Measurements from ENCODE around the gene KCNIP3. TPM values are rescaled to one million over a fixed set of nuclear protein-coding genes. Genes with fewer than 3 reads are reported as not detected.
"Not testable (repeated sequence)": the region's sequence is repeated elsewhere in the genome, so short reads cannot be mapped to it uniquely, and the experiment has no call there.

KCNIP3 gene
- total RNA-seq, 1 experiment from 2014 or later = 5.8 TPM

DNA sequence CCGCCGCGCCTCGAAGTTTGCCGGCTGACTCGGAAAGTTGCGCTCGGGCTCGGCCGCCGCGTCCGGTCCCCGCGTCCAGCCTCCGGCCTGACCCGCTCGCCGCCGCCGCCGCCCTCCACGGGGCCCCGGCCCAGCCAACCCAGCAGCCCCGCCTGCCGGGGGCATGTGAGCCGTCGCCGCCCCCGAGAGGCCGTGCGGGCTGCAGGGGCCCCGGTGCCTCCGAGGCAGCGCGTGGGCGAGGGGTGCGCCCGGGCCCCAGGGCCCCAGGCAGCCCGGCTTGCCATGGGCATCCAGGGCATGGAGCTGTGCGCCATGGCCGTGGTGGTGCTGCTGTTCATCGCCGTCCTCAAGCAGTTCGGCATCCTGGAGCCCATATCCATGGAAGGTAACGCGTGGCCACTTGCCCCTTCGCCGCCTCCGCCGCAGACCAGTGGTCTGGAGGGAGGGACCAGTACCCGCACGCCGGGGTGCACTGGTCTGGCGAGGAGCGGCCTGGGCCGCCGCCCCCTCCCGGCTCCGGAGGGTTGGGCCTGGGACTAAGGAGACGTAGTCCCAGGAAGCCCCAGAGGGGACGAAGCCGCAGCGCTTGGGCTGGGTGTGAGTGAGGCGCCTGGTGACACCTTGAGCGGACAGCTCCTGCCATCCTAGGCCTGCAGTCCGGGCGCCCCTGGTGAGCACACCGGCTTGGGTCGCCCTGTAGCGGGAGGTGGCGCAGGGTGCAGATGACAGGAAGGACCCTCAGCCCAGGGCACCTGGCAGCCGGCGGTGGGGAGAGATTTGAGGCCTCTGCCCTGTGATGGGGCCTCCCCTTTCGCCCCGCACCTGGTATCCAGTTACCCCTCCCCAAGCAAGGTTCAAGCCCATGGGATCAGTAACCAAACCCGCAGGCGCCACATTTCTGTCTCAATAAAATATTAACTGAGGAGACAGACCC, 49.9 kb downstream of the KCNIP3 start:
- DNase-seq (ENCODE audit: low read depth) = peak; percentile 16

DNA sequence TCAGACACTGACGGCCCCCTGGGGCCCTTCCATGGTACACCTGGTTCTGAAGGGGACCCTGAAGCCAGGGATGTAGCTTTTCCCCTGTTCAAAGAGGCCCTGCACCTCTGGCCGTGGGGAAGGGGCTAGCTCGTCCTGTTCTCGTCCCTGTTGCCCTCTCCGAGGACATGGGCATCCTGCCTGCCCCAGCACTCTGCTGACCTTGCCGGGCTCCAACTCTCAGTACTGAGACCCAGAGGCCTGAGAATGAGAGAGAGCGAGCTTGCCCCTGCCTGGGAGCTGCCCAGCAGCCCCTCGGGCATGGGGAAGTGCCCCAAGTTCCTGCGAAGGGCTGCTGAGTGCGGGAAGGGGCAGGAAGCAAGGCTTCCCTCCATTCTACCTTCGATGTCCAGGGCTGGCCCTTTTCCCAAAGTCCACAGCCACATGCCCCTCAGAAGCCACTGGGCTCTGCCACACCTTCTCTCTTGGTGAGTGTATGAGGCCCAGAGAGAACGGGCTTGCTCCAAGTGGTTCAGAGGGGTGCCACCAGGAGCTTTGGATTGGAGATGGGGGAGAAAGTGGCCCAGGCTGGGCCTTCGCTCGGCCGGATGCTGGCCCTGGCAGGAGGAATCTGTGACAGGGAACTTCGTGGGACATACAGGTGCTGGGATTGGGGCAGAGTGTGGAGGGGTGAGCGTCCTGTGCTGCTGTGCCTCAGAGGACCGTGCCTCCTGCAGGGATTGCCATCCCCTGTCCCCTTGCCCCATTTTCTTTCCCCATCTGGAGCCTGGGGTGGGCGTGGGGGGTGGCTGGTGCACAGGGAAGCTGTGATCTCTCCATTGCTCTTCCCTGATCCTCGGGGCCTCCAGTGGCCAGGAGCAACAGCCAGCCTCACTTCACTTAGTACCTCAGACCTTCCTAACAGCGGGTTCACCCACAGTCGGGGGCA, 50.8 kb downstream of the KCNIP3 start:
- DNase-seq (ENCODE audit: low read depth) = no peak

DNA sequence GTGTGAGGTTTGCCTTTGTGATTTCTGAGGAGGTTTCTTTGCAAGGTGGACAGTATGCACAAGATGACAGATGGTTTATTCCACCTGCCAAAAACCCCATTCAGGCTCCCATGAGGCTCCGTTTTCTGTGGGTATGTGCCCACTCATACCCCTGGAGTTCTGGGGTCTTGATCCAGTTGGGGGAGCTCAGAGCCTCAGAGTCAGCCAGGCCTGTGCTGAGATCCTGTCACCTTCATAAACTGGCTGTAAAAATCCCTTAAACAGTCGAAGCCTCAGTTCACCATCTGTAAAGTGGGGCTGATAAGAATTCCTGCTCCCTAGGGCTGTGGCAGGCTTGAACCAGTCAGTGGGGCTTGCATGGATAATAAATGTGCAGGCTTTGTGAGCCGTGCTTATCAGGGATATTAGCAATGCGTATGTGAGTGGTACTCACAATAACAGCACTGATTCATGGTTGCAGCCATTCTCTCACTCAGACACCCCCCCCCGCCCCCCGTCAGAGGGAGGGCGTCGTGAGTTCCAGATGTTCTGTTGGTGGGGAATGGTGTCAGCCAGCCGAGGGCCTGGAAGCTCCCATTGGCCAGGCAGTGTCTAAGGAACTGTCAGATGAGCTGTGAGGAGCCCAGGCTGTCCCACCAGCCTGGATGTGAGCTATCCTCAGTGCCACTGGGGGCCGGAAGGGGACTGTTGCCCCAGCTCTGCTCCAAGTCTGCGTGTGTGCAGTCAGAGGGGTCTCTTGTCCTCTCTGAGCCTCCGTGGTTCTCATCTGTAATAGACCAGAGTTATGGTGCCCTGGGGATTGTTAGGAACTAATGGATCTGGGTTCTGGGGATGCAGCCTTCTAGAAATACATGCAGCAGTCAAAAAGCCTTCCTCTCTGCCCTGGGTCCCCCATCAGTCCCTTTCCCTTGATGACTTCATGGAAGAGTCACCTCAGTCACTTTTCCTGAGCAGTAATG, 51.7 kb downstream of the KCNIP3 start:
- DNase-seq (ENCODE audit: low read depth) = no peak

DNA sequence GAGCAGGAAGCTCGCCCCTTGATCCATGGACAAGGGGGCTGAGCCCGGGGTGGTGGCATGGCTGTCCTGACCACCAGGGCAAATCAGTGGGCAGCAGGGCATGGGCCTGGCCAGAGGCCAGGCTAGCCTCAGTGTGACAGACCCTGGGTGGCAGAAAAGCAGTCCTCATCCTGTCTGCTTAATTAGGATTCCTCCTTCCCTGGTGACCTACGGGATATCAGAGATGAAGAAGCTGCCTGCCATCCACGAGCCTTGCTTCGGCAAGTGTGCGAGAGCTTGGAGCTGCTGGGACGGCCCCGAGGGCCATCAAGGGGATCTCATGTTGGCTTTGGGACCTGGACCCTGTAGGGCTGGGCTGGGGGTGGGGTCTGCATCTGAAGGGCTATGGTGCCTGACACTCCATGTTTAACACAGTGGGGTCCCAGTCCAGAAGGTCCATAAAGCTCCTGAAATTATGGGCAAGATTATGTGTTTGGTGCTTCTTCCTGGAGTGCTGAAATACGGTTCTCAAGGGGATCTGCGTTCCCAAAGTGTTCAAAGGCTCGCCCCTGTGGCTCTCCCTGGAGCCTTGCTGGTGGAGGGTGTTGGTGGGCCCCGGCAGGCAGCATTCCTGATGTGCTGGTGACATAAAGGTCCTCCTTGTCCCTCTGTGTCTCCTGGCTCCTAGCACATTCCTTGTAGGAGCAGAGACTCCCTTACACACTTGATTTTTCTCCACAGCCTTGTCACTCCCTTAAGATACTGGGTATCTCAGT, 52.6 kb downstream of the KCNIP3 start:
- no peak for DNase-seq (ENCODE audit: low read depth)

DNA sequence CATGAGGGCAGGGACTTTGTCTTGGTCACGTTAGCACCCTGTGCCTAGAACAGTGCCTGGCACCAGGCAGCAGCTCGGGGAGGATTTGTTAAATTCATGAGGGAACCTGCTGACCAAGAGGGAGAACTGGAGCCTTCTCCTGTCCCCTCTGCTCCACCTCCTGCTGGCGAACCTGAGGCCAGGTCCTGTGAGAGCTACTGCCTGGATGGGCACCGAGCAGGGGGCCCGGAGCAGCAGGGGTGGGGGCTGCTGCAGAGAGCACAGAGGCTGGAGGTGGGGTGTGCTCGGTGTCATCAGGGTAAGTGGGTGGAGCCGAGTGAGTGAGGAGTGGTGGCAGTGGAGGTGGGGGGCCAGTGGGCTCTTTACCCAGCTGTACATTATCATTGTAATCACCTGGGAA, 53.2 kb downstream of the KCNIP3 start:
- DNase-seq (ENCODE audit: low read depth) = no peak

DNA sequence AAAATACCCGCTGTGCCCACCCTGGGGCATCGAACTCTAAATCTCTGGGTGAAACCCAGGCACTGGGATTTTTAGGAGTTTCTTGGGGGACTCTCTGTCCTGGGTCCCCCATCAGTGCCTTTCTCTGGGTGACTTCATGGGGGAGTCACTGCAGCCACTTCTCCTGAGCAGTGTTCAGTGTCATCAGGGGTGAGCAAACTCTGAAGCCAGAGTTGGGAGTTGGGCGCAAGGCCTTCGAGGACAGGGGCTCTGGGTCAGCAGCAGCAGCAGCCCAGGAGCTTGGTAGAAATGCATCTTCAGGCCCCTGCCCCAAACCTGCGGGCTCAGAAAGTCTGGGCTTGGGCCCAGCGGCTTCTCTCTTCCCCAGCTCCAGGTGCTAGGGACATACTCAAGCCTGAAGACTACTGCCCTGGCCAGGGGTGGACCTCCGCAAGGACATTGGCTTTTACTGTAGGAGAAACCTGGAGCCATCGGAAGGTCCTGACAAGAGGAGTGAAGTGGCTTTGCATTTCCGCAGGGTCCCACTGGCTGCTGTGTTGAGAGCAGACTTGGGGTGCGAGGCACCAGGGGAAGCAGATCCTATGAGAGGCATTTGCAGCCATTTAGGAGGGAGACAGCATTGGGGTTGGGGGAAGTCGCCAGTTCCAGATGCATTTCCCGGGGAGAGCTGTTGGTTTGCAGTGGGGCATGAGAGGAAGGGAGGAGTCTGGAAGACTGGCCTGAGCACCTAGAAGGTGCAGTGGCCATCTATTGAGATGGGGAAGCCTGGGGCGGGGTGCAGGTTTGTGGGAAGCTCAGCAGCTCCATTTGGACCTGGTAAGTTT, 53.8 kb downstream of the KCNIP3 start:
- DNase-seq (ENCODE audit: low read depth) = no peak

DNA sequence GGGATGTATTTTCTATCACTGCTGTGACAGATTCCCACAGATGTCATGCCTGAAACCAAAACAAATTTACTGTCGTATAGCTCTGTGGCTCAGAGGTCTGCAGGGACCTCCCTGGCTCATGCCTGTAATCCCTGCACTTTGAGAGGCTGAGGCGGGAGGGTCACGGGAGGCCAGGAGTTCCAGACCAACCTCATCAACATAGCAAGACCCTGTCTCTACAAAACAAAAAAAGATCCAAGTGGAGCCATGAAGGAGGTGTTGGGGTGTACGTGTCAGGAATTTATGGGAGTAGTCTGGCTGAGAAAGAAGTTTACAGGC, 54.4 kb downstream of the KCNIP3 start:
- DNase-seq (ENCODE audit: low read depth) = no peak

DNA sequence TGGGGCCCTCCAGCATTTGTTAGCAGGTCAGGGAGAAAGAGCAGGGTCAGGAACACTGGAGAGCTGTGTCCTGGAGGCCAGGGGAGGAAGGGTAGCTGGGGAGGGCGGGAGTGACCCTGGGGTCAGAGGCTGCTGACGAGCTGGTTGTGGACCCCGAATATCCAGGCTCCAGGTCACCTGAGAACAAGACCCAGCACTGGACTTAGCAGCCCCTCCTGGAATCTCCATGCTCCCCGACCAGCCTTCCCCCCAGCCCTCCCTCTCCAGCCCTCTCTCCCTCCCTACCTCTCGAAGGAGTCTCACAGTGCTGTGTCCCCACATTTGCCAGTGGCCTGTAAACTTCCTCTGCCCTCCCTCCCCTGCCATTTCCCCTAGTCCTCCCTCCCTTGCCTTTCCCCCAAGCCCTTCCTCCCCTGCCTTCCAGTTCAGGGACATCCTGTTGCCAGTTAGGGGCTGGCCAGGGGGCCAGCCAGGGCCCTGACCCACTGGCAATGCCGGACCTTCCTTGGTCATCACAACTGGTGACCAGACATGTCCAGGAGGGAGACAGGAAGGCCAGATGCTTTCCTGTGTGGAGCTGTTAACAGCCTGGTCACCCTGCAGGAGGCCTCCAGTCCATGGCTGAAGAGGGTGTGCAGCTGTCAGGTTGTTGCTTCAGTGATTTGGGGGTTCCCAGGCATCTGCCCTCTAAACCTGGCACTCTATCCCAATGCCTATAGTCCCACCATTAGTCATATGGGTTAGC, 55.3 kb downstream of the KCNIP3 start:
- DNase-seq (ENCODE audit: low read depth) = no peak

DNA sequence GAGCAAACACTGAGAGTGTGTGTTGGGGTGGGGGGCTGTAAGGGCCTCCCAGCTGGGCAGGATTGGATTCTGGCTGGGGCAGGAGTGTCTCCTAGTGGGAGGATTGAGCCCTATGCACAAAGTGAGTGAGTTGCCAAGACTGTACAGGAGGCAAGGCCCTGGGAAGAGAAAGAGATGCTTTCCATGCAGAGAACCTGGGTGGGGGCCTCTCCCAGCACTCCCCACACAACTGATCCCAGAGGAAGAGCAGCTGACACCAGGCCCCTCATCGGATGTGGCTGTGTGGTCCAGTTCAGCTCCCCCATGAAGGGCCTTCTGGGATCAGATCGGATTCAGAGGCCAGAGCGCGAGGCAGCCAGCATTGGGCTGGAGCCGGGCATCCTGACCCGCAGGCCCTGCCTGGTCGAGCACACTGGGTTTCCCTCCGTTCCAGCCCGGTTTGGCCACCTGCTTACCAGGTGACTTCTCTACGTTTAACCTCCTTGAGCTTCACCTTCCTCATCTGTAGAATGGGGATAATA, 56.0 kb downstream of the KCNIP3 start:
- DNase-seq (ENCODE audit: low read depth) = no peak

DNA sequence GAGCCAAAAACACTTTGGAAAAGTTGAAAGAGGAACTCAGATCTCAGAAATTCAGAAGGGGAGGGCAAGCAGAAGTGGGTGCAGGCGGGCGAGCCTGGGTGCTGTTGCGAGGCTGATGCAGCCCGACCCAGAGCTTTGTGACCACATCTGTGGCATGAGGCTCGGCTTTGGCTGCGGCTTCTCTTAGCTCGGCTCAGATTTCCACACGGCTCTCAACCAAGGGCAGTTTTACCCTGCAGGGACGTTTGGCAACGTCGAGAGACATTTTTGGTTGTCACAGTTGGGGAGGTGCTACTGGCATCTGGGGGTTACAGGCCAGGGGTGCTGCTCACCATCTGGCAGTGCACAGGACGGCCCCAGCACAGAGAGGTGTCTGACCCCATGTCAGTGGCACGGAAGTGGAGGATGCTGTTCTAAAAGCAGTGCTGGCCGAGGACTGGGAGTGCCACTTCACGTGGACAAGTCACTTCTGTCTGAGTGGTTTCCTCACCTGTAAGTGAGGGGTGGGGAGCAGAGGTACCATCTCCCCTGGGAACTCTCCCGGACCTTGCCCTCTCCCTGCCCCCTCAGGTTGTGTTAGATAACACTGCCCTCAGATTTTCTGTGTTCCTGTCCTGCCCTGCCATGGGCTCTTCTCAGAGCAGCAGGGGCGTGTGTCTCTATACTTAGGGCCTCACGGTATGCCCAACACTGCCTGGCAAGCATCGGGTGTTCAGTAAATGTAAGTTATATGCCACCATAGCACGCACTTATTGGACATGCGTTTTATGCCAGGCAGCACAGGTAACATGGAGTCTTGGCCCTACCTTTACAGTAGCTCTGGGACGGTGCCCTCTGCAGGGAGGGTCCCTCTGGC, 56.7 kb downstream of the KCNIP3 start:
- no peak for DNase-seq (ENCODE audit: low read depth)

DNA sequence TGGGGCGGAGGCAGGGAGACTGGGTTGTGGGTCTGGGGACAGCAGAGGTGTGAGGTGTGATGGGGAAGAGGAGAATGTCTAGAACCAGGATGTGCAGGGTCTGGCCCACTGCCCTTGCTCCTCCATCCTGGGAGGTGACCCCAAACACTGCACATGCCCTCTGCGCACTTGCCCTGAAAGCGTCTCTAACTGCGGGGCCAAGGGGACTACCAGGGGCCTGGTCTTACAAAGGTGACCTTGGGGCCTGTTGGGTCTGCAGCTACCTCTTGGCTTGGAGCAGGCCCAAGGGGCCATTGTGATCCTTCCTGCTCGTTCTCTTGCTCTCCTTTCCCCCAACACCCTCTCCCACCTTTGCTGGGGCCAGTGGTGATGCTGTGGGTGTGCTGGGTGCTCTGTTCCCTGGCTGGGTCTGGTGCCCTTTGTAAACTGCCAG, 57.3 kb downstream of the KCNIP3 start:
- no peak for DNase-seq (ENCODE audit: low read depth)

DNA sequence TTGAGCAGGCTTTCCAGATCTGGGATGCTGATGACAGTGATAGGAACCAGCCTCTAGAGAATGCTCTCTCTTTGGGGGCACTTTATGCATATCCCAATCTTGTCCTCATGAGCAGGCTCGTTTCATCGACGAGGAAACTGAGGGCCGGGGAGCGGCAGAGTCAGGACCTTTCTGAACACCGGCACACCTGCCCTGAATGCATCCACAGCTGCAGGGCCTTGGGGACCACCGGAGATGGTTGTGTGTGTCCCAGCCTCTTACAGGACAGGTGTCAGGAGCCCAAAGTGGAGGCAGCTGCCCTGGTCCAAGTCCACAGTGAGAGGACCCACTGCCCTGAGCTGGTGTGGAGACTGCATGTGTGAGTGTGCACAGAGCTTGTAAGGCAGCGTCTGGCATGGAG, 57.8 kb downstream of the KCNIP3 start:
- DNase-seq (ENCODE audit: low read depth) = no peak

DNA sequence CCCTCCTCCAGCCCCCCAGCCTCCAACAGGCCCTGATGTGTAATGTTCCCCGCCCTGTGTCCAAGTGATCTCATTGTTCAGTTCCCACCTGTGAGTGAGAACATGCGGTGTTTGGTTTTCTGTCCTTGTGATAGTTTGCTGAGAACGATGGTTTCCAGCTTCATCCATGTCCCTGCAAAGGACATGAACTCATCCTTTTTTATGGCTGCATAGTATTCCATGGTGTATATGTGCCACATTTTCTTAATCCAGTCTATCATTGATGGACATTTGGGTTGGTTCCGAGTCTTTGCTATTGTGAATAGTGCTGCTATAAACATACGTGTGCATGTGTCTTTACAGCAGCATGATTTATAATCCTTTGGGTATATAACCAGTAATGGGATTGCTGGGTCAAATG, 58.3 kb downstream of the KCNIP3 start:
- DNase-seq (ENCODE audit: low read depth) = not testable (repeated sequence)

DNA sequence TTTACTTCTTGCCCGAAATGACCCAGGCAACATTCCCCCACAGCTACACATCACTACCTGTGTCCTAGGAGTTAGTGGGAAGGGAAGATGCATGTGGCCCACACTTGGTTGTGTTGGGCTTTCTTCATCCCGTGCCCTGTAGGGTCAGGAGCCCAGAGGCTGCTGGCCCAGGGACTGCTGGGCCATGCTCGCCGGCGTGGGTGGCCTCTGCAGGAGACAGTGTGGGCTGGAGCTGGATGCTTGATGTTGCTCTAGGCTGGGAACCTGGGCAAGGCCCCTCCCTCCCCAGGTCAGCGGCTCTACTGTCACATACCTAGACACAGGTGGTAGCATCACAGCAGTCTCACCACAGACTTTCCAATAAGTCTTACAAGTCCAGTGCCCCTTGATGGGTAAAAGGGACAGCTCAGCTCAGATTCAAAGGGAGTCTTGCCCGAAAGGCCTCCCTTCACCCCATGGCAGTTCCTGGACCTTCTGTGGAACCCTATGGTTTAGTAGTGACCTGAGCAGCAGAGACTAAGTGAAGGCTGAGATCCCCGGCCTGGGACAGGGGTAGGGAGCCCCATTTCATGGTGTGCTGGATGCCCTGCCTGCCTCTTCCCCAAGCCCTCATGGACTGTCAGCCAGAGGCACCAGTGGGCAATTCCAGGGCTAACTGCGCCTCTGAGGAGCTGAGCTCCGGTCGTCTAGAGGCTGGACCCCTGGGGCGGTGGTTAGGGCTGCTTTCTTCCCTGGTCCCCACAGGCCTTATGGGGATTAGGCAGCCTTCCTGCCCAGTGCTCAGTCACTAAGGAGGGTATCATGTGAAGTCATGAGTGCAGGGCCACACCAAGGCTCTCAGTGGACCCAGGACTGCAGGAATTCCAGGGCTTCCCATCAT, 59.9 kb downstream of the KCNIP3 start:
- DNase-seq (ENCODE audit: low read depth) = no peak

DNA sequence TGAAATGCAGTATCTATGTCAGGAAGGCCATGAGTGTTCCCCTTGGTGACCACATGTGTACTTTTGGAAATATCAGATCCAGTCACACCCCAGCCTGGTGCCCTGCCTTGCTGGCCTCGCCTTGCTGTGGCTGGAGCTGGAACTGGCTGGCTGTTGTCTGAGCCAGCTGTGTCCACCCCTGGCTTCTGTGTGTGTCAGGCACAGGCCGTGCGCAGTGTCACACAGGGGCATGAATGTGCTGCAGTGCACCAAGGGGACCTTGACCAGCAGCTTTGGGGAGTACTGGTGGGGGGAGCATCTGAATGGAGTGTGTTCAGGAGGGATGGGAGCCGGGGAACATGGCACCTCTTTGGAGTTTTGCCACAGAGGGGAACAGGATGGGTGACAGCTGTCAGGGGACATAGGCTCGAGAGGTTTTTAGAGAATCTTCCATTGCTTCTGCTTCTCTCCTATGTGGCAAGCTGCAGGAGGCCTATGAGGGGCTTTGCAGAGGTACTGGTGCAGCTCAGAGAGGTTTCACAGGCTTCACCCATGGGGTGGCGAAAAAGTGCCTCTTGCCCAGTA, 60.7 kb downstream of the KCNIP3 start:
- no peak for DNase-seq (ENCODE audit: low read depth)

DNA sequence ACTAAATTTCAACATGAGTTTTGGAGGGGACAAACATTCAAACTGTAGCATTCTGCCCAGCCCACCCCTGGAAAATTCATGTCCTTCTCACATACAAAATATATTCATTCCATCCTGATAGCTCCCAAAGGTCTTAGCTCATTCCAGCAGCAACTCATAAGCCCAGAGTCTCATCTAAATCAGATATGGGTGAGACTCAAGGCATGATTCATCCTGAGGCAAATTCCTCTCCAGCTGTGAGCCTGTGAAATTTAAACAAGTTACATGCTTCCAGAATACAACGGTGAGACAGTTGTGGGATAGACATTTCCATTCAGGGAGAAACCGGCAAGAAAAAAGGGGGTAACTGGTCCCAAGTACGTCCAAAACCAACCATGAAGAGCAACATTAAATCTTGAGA, 61.9 kb downstream of the KCNIP3 start:
- DNase-seq (ENCODE audit: low read depth) = peak; percentile 72

DNA sequence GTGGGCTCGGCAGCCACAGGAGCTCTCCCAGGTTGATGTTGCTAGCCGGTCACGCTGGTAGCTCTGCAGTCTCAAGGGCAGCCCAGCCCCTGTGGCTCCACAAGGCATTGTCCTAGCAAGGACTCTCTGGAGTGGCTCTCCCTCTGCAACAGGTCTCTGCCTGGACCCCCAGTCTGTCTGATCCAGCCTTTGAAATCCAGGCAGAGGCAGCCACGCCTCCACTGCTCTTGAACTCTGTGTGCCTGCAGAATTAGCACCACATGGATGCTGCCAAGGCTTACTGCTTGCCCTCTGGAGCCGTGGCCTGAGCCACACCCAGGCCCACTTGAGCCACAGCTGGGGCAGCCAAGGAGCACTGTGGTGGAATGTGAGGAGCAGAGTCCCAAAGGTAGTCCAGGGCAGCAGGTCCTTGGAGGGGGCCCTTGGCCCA, 62.4 kb downstream of the KCNIP3 start:
- DNase-seq (ENCODE audit: low read depth) = no peak
